Brain microvascular endothelial cell (primary cell): ENCODE measurements around the gene CCL19.
"Not testable (repeated sequence)": the region's sequence is repeated elsewhere in the genome, so short reads cannot be mapped to it uniquely, and the experiment has no call there.

Experiments
- DNase-seq: peaks from one replicate; pipeline ENCODE4 v3.0.0-alpha.2; 2020
- H3K27ac ChIP-seq: fragments of 250-450 bp; sonication (Bioruptor Pico); 2 replicates; pipeline ENCODE4 v1.5.1; 2020; ENCODE audit warnings: mild to moderate bottlenecking, moderate library complexity
- H3K27me3 ChIP-seq: fragments of 250-450 bp; sonication (Bioruptor Pico); replicated peaks from 2 replicates; pipeline ENCODE4 v1.5.1; 2020; ENCODE audit warnings: mild to moderate bottlenecking
- H3K36me3 ChIP-seq: fragments of 250-450 bp; sonication (Bioruptor Pico); replicated peaks from 2 replicates; pipeline ENCODE4 v1.5.1; 2020; ENCODE audit warnings: mild to moderate bottlenecking
- H3K4me3 ChIP-seq: 2 replicates; pipeline ENCODE4 v1.5.1; 2011; ENCODE audit warnings: low read depth, mild to moderate bottlenecking, control low read depth, low read length, moderate library complexity
- in situ Hi-C: cut with HindIII; loops from 2 replicates; pipeline ENCODE4 v1.10.0; 2017; ENCODE audit warnings: low sequenced_read_pairs, low pct_ligation_motif_present
- TF ChIP-seq, protein P1 (sequence below): IDR thresholded peaks from 2 replicates; pipeline ENCODE4 v1.5.1; 2011; ENCODE audit warnings: low read depth, mild to moderate bottlenecking, moderate library complexity, low read length, control low read depth, inconsistent platforms; ENCODE audit errors: missing control alignments

The CCL19 gene

DNA sequence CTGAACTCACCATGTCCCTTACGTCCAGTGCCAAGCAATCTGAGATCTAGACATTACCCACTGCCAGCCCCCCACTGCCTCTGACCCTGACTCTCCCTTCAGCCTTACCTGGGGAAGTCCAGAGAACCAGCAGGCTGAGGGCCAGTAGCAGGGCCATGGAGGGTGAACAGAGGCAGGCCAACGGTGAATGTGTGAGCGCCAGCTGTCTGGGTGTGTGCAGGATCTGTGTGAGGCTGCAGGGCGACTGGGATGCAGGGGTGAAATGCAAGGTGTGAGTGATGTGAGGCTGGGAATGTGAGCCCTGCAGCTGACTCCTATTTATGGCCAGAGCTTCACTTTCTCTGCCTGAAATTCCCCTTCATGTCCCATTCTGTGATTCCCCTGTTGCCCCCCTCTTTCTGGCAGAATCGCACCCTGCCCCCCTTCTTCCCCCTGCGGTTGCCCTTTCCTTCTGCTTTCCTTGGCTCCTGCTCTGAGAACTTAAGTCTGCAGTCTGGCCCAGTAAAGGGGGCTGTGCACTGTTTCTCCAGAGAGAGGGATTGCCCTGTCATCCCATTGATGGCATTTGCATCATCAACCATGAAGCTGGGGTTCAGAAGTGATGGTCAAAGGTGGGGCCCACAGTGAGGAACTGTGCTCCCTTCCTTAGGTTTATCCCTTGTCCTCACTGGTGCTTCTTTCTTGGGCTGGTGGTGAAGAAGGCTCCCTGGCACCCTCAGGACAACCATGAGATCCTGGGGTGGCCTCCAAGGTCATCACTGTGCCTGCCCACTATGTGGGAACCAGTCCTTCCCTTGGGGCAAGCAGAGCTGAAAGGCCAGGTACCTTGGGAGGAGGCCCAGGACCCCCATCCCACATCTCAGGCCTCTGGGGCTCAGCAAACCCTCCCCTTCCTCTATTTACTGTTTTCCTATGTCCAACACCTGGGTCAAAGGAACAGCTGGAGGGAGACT, at the start of gene CCL19:
TSS of gene CCL19 (minus strand) at position 294 of the 953 bp plus-strand sequence. CDS start at position 157, 137 bp downstream.
- DNase-seq: no peak
- no peak within 1 kb of the TSS for H3K4me3 ChIP-seq
- TF ChIP-seq, protein P1, sequence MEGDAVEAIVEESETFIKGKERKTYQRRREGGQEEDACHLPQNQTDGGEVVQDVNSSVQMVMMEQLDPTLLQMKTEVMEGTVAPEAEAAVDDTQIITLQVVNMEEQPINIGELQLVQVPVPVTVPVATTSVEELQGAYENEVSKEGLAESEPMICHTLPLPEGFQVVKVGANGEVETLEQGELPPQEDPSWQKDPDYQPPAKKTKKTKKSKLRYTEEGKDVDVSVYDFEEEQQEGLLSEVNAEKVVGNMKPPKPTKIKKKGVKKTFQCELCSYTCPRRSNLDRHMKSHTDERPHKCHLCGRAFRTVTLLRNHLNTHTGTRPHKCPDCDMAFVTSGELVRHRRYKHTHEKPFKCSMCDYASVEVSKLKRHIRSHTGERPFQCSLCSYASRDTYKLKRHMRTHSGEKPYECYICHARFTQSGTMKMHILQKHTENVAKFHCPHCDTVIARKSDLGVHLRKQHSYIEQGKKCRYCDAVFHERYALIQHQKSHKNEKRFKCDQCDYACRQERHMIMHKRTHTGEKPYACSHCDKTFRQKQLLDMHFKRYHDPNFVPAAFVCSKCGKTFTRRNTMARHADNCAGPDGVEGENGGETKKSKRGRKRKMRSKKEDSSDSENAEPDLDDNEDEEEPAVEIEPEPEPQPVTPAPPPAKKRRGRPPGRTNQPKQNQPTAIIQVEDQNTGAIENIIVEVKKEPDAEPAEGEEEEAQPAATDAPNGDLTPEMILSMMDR: no peak
- no peaks in the 10 kb centered on the region for H3K27me3 ChIP-seq
- in situ Hi-C loops: no loop called here
- no peak within 1 kb of the TSS for H3K27ac ChIP-seq
- no peaks in the 10 kb centered on the region for H3K36me3 ChIP-seq

DNA sequence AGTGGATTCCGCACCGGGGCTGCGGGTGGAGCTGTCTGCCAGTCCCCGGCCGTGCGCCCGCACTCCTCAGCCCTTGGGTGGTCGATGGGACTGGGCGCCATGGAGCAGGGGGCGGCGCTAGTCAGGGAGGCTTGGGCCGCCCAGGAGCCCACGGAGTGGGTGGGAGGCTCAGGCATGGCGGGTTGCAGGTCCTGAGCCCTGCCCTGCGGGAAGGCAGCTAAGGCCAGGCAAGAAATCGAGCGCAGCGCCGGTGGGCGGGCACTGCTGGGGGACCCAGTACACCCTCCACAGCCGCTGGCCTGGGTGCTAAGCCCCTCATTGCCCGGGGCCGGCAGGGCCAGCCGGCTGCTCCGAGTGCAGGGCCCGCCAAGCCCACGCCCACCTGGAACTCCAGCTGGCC, 49.1 kb upstream of the CCL19 start:
- H3K27me3 ChIP-seq, H3K4me3 ChIP-seq, H3K36me3 ChIP-seq, in situ Hi-C loops, H3K27ac ChIP-seq, DNase-seq: not testable (repeated sequence)

DNA sequence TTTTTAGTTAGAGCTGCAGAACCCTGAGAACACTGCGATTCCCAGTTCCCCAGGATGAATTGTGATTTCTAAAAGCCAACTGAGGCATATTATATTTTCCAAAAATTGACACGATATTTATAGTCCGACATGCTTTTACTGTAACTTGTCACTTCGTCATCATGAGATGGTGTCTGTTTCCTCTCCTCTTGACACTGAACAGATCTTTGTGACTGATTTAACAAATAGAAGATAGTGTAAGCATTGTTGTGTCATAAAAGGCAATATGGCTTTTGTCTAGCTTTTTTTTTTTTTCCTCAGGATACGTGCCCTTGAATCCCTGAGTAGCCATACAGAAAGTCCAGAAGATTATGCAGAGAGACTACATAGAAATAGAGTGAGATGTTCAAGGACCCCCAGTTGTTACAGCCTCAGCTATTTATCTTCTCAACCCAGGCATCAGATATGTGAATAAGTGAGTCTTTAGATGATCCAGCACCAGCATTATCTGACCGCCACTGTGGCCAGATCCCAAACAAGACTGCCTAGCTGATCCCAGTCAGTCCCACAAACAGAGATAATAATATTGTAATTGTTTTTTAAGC, 46.7 kb upstream of the CCL19 start:
- no peaks in the 10 kb centered on the region for H3K36me3 ChIP-seq

DNA sequence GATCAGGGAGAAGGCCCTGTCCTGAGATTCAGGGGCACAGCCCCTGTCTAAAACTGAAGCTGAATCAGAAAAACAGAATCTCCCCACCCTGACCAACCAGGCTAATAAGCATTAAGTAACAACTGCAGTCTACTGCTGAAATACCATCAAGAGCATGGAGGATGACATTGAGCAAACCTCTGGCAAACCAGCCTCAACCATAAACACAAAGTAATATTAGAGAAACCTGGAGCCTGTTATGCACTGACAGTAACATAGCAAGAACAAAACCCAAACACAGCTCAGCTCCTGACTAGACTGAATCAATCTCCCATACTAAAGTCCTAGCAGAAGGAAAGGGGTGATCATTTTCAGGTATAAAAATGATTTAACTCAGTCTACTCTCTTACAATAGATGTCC, 43.6 kb upstream of the CCL19 start:
- Histone ChIP-seq H3K27me3 (no peaks in the 10 kb centered on the region), H3K4me3 (no peak overlapping the region), H3K36me3 (no peaks in the 10 kb centered on the region), H3K27ac (no peak overlapping the region)
- in situ Hi-C loops: no loop called here
- DNase-seq: no peak
- TF ChIP-seq, protein P1: no peak

More for the DNA sequence above, 46.7 kb upstream of the CCL19 start:
- no peaks in the 10 kb centered on the region for H3K27me3 ChIP-seq
- in situ Hi-C loops: no loop called here
- TF ChIP-seq, protein P1: no peak
- no peak overlapping the region for H3K4me3 ChIP-seq
- H3K27ac ChIP-seq: no peak overlapping the region
- no peak for DNase-seq

DNA sequence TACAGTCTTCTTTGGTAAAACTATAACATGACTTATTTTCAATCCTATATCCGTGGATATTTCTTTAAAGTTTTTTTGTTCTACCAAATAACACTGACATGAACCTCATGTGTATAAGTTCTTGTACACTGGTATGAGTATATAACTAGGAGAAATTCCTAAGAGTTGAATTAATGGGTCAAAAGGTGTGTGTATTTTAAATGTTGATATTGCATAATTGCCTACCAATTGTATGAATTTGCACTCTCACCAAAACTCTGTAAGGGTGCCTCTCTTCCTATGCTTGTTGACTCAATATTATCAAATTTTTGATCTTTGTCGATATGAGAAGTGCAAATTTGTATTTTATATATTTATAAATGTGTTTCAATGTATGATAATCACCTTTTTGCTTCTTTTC, 41.8 kb upstream of the CCL19 start:
- H3K4me3 ChIP-seq: no peak overlapping the region
- H3K36me3 ChIP-seq: no peaks in the 10 kb centered on the region
- in situ Hi-C loops: no loop called here
- no peaks in the 10 kb centered on the region for H3K27me3 ChIP-seq
- no peak for DNase-seq
- no peak overlapping the region for H3K27ac ChIP-seq
- TF ChIP-seq, protein P1: no peak

DNA sequence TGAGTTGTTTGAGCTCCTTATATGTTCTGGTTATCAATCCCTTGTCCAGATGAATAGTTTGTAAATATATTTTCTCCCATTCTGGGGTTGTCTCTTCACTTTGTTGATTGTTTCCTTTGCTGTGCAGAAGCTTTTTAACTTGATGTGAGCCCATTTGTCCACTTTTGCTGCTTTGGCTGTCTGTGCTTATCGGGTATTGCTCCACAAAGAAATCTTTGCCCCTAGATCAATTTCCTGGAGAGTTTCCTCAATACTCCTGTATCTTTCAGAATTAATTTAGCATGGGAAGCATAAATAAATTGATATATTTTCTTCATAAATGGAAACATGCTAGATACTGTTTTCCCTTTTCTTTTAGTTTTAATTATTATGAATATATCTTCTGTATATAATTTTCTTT, 41.4 kb upstream of the CCL19 start:
- no peak overlapping the region for H3K4me3 ChIP-seq
- DNase-seq: no peak
- H3K36me3 ChIP-seq: no peaks in the 10 kb centered on the region
- TF ChIP-seq, protein P1: no peak
- in situ Hi-C loops: no loop called here
- no peak overlapping the region for H3K27ac ChIP-seq
- H3K27me3 ChIP-seq: no peaks in the 10 kb centered on the region
